ENCODE results near the gene TRIOBP. TPM values are rescaled to one million over a fixed set of nuclear protein-coding genes. Genes with fewer than 3 reads are reported as not detected.
A peak's percentile ranks its signal among the peaks of the same experiment; 100 is the strongest.
"Not testable (repeated sequence)": the region's sequence is repeated elsewhere in the genome, so short reads cannot be mapped to it uniquely, and the experiment has no call there.

Gene TRIOBP
- total RNA-seq, 1 experiment from 2014 or later: 38.4 TPM

DNA sequence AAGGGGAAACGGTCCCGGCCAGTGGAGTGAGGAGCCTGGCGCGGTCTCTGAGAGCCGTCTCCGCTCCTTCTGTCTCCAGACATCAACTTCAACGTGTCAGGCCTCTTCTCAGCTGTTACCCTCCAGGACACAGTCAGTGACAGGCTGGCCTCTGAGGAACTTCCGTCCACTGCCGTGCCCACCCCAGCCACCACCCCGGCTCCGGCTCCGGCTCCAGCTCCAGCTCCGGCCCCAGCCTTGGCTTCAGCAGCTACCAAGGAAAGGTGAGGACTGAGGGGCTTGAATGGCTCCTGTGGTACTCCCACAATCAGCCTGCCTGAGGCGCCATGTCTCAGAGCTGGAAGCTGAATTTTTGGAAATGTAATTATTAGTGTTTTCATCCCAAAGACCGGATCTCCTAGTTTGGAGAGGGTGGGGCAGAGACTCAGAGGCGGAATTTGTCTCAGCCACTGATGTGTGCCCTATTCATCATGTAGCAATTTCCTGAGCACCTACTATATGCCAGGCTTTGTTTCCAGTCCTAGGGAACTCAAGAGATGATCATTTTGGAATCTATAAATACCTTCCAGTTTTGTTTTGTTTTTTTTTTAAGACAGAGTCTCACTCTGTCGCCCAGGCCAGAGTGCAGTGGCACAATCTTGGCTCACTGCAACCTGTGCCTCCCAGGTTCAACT is 46.2 kb upstream of the TRIOBP start:
- Histone ChIP-seq H3K27me3 (replicated peaks; ENCODE audit: control insufficient read depth, insufficient read depth, low read length) (no peaks in the 10 kb centered on the region), H3K4me1 (no peaks in the 10 kb centered on the region), H3K36me3 (ENCODE audit: control insufficient read depth, insufficient read depth, low read length) (no peaks in the 10 kb centered on the region; the same call in none of the 2 replicates), H3K9me3 (no peaks in the 10 kb centered on the region), H3K4me3 (ENCODE audit: low read depth, low read length) (no peak overlapping the region)
- no peaks in the 10 kb centered on the region for H3K9me3 Mint-ChIP-seq (ENCODE audit: unreplicated experiment)
- H3K4me3 Mint-ChIP-seq (ENCODE audit: unreplicated experiment): no peak overlapping the region
- H3K36me3 Mint-ChIP-seq (ENCODE audit: insufficient read depth, unreplicated experiment): peaks cover 30% of the 10 kb centered on the region
- POLR2A ChIA-PET: no interaction called here
- BruUV-seq (replicated peaks): no TSS peak
- no peaks in the 10 kb centered on the region for H3K27me3 Mint-ChIP-seq (ENCODE audit: insufficient read depth, unreplicated experiment)
- H3K4me1 Mint-ChIP-seq (ENCODE audit: low read depth, unreplicated experiment): no peaks in the 10 kb centered on the region
- no peak overlapping the region for H3K27ac Mint-ChIP-seq (ENCODE audit: unreplicated experiment)
- no peak for DNase-seq
- CTCF ChIA-PET: no interaction called here
- intact Hi-C loops (cut with micrococcal nuclease; ENCODE audit: unreplicated experiment): no loop called here
- TF ChIP-seq, protein P1, sequence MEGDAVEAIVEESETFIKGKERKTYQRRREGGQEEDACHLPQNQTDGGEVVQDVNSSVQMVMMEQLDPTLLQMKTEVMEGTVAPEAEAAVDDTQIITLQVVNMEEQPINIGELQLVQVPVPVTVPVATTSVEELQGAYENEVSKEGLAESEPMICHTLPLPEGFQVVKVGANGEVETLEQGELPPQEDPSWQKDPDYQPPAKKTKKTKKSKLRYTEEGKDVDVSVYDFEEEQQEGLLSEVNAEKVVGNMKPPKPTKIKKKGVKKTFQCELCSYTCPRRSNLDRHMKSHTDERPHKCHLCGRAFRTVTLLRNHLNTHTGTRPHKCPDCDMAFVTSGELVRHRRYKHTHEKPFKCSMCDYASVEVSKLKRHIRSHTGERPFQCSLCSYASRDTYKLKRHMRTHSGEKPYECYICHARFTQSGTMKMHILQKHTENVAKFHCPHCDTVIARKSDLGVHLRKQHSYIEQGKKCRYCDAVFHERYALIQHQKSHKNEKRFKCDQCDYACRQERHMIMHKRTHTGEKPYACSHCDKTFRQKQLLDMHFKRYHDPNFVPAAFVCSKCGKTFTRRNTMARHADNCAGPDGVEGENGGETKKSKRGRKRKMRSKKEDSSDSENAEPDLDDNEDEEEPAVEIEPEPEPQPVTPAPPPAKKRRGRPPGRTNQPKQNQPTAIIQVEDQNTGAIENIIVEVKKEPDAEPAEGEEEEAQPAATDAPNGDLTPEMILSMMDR (IDR thresholded peaks at IDR 0.05; ENCODE audit: insufficient read depth in 1 of 2, low read depth in 1 of 2, low read length in 1 of 2, severe bottlenecking in 1 of 2, unreplicated experiment in 1 of 2): no peak

DNA sequence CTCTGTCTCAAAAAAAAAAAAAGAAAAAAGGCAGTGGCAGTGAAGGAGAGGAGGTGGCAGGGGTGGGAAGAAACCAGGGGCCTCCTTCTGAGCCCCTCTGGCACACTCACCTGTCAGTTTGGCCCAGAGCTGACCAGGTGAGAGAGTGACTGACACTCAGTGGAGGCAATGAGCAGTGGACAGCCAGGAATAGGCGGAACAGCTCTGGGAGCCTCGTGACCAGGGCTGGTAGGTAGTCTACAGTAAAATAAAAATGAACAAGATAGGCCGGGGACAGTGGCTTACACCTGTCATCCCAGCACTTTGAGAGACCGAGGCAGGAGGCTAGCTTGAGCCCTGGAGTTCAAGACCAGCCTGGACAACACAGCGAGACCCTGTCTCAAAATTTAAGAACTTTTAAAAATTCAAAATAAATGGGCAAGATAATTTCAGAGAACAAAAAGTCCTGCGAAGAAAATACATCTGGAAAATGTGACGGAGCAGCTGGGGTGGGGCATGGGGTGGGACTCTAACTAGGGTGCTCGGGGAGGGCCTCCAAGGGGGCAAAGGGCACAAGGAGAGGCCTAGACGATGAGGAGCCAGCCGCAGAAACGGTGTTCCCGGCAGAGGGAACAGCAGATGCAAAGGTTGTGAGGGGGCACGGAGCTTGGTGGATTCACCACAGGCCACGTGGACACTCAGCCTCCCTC is 42.1 kb upstream of the TRIOBP start:
- H3K9me3 Mint-ChIP-seq (ENCODE audit: unreplicated experiment): no peaks in the 10 kb centered on the region
- POLR2A ChIA-PET: no interaction called here
- BruUV-seq (replicated peaks): no TSS peak
- Histone ChIP-seq H3K4me3 (ENCODE audit: low read depth, low read length) (no peak overlapping the region), H3K36me3 (ENCODE audit: control insufficient read depth, insufficient read depth, low read length) (no peaks in the 10 kb centered on the region; the same call in none of the 2 replicates), H3K9me3 (no peaks in the 10 kb centered on the region), H3K4me1 (peaks cover 5% of the 10 kb centered on the region; the same call in 1 of the 2 replicates), H3K27me3 (replicated peaks; ENCODE audit: control insufficient read depth, insufficient read depth, low read length) (no peaks in the 10 kb centered on the region)
- TF ChIP-seq, protein P1 (IDR thresholded peaks at IDR 0.05; ENCODE audit: insufficient read depth in 1 of 2, low read depth in 1 of 2, low read length in 1 of 2, severe bottlenecking in 1 of 2, unreplicated experiment in 1 of 2): no peak
- CTCF ChIA-PET: interaction anchor here (0.5 kb wide), 1 partner anchor 456 kb away, joined by 5 read pairs; no protein-coding TSS in a partner anchor
- peaks cover 31% of the 10 kb centered on the region for H3K36me3 Mint-ChIP-seq (ENCODE audit: insufficient read depth, unreplicated experiment)
- H3K27me3 Mint-ChIP-seq (ENCODE audit: insufficient read depth, unreplicated experiment): no peaks in the 10 kb centered on the region
- no peak overlapping the region for H3K4me3 Mint-ChIP-seq (ENCODE audit: unreplicated experiment)
- H3K27ac Mint-ChIP-seq (ENCODE audit: unreplicated experiment): peak overlapping the region; percentile 65
- peaks cover 9% of the 10 kb centered on the region for H3K4me1 Mint-ChIP-seq (ENCODE audit: low read depth, unreplicated experiment)
- intact Hi-C loops (cut with micrococcal nuclease; ENCODE audit: unreplicated experiment): loop anchor here (5.0 kb wide), 1 partner anchor 138 kb away; no protein-coding TSS in a partner anchor
- DNase-seq: no peak

DNA sequence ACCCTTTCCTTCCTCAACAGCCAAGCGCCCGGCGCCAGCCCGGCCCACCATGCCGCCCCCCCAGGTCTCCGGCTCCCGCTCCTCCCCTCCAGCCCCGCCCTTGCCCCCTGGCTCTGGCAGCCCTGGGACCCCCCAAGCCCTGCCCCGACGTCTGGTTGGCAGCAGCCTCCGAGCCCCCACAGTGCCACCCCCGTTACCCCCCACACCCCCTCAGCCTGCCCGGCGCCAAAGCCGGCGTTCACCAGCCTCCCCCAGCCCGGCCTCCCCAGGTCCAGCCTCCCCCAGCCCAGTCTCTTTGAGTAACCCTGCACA is 41.6 kb upstream of the TRIOBP start:
- TF ChIP-seq, protein P1 (IDR thresholded peaks at IDR 0.05; ENCODE audit: insufficient read depth in 1 of 2, low read depth in 1 of 2, low read length in 1 of 2, severe bottlenecking in 1 of 2, unreplicated experiment in 1 of 2): no peak
- no peaks in the 10 kb centered on the region for H3K9me3 Mint-ChIP-seq (ENCODE audit: unreplicated experiment)
- H3K27me3 ChIP-seq (replicated peaks; ENCODE audit: control insufficient read depth, insufficient read depth, low read length): no peaks in the 10 kb centered on the region
- DNase-seq: no peak
- H3K4me3 Mint-ChIP-seq (ENCODE audit: unreplicated experiment): no peak overlapping the region
- H3K4me1 ChIP-seq: peaks cover 8% of the 10 kb centered on the region
- no TSS peak for BruUV-seq (replicated peaks)
- intact Hi-C loops (cut with micrococcal nuclease; ENCODE audit: unreplicated experiment): loop anchor here (5.0 kb wide), 1 partner anchor 137 kb away; no protein-coding TSS in a partner anchor
- peaks cover 29% of the 10 kb centered on the region for H3K36me3 Mint-ChIP-seq (ENCODE audit: insufficient read depth, unreplicated experiment)
- no peaks in the 10 kb centered on the region for H3K27me3 Mint-ChIP-seq (ENCODE audit: insufficient read depth, unreplicated experiment)
- H3K4me1 Mint-ChIP-seq (ENCODE audit: low read depth, unreplicated experiment): peaks cover 14% of the 10 kb centered on the region
- H3K9me3 ChIP-seq: no peaks in the 10 kb centered on the region
- H3K36me3 ChIP-seq (ENCODE audit: control insufficient read depth, insufficient read depth, low read length): no peaks in the 10 kb centered on the region; the same call in none of the 2 replicates
- ChIA-PET CTCF (interaction anchor here (0.5 kb wide), 1 partner anchor 456 kb away, joined by 5 read pairs; no protein-coding TSS in a partner anchor), POLR2A (no interaction called here)
- no peak overlapping the region for H3K4me3 ChIP-seq (ENCODE audit: low read depth, low read length)
- no peak overlapping the region for H3K27ac Mint-ChIP-seq (ENCODE audit: unreplicated experiment)

DNA sequence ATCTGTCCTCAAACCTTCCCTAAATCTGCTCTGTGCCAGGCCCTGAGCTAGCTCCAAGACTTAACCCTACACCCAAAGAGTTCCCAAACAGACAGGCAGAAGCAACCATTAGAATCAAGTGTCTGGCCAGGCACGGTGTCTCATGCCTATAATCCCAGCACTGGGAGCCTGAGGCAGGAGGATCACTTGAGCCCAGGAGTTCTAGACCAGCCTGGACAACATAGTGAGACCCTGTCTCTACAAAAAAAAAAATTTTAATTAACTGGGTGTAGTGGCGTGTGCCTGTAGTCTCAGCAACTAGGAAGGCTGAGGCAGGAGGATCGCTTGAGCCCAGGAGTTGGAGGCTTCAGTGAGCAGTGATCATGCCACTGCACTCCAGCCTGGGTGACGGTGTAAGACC is 40.3 kb upstream of the TRIOBP start:
- DNase-seq; BruUV-seq (replicated peaks); H3K4me3 Mint-ChIP-seq (ENCODE audit: unreplicated experiment); H3K27me3 ChIP-seq (replicated peaks; ENCODE audit: control insufficient read depth, insufficient read depth, low read length); H3K27ac Mint-ChIP-seq (ENCODE audit: unreplicated experiment); POLR2A ChIA-PET; H3K9me3 ChIP-seq; H3K9me3 Mint-ChIP-seq (ENCODE audit: unreplicated experiment); H3K27me3 Mint-ChIP-seq (ENCODE audit: insufficient read depth, unreplicated experiment); H3K36me3 ChIP-seq (ENCODE audit: control insufficient read depth, insufficient read depth, low read length); H3K4me3 ChIP-seq (ENCODE audit: low read depth, low read length): not testable (repeated sequence)
- intact Hi-C loops (cut with micrococcal nuclease; ENCODE audit: unreplicated experiment): loop anchor here (5.0 kb wide), 1 partner anchor 136 kb away; no protein-coding TSS in a partner anchor
- CTCF ChIA-PET: interaction anchor here (3.9 kb wide), 1 partner anchor 13 kb away, joined by 66 read pairs; no protein-coding TSS in a partner anchor
- H3K4me1 Mint-ChIP-seq (ENCODE audit: low read depth, unreplicated experiment): peaks cover 19% of the 10 kb centered on the region
- peaks cover 31% of the 10 kb centered on the region for H3K36me3 Mint-ChIP-seq (ENCODE audit: insufficient read depth, unreplicated experiment)
- peaks cover 18% of the 10 kb centered on the region for H3K4me1 ChIP-seq

All from Caco-2 (cell line).